Thymus (tissue), 11 donors: ENCODE measurements around the gene KCNJ12. TPM values are rescaled to one million over a fixed set of nuclear protein-coding genes. Genes with fewer than 3 reads are reported as not detected.
"Not testable (repeated sequence)": the region's sequence is repeated elsewhere in the genome, so short reads cannot be mapped to it uniquely, and the experiment has no call there.

Source experiments
- DNase-seq, 9 donors: peaks; one replicate each; pipeline ENCODE4 v3.0.0-alpha.2; 2013; ENCODE audit warnings: low spot score in 9 of 9, low read depth in 6 of 9, missing footprints in 1 of 9
- H3K27ac ChIP-seq, 2 donors: one replicate each; pipeline ENCODE4 v1.5.1; 2013; ENCODE audit warnings: control low read depth in 1 of 2, low read depth in 1 of 2, low read length in 1 of 2, mild to moderate bottlenecking in 1 of 2, moderate library complexity in 1 of 2
- H3K27me3 ChIP-seq, 2 donors: one replicate each; pipeline ENCODE4 v1.5.1; 2013; ENCODE audit warnings: low read length in 1 of 2; ENCODE audit not compliant: control insufficient read depth in 2 of 2, insufficient read depth in 1 of 2
- H3K36me3 ChIP-seq, 2 donors: one replicate each; pipeline ENCODE4 v1.5.1; 2013; ENCODE audit warnings: low read length in 1 of 2, mild to moderate bottlenecking in 1 of 2, moderate library complexity in 1 of 2; ENCODE audit not compliant: control insufficient read depth in 2 of 2, insufficient read depth in 2 of 2
- H3K4me1 ChIP-seq, 2 donors: one replicate each; pipeline ENCODE4 v1.5.1; 2013; ENCODE audit warnings: low read length in 2 of 2; ENCODE audit not compliant: control insufficient read depth in 2 of 2, insufficient read depth in 2 of 2
- H3K4me3 ChIP-seq, 2 donors: one replicate each; pipeline ENCODE4 v1.5.1; 2013; ENCODE audit warnings: low read length in 2 of 2, control low read depth in 1 of 2, mild to moderate bottlenecking in 1 of 2
- H3K9me3 ChIP-seq, 2 donors: one replicate each; pipeline ENCODE4 v1.5.1; 2013; ENCODE audit warnings: low read length in 1 of 2, mild to moderate bottlenecking in 1 of 2; ENCODE audit not compliant: control insufficient read depth in 2 of 2, insufficient read depth in 1 of 2
- WGBS: extraction: QIAGEN DNeasy Blood & Tissue Kit; methylation state at CpG from one replicate; pipeline ENCODE4 v1.1.7; 2013; 5-methylcytosine and 5-hydroxymethylcytosine counted together
- polyA plus RNA-seq: library from polyadenylated mRNA; stranded (reverse); fragments of 200-250 nt; gene quantifications from one replicate; pipeline ENCODE4 v1.2.3, GENCODE V29; 2013
- total RNA-seq: library from RNA; stranded (reverse); fragments of 120-200 nt; gene quantifications from one replicate; pipeline ENCODE4 v1.2.4, GENCODE V29; 2013
- donor health status: healthy.

KCNJ12 gene
- total and polyA plus RNA-seq, 2 donors, result 0.37 to 0.85 TPM

GRCh38 chr17:21439015-21439336 lies 62.8 kb downstream of the KCNJ12 start:
- H3K4me1 ChIP-seq, H3K27me3 ChIP-seq, H3K9me3 ChIP-seq, H3K4me3 ChIP-seq, H3K27ac ChIP-seq, H3K36me3 ChIP-seq, DNase-seq: not testable (repeated sequence)
- WGBS, result 93% methylated on average over 3 of the region's 5 CpGs

GRCh38 chr17:21445091-21445650 lies 69.0 kb downstream of the KCNJ12 start:
- Histone ChIP-seq H3K9me3 (no peaks in the 10 kb centered on the region), H3K27ac (no peak overlapping the region), H3K4me1 (no peaks in the 10 kb centered on the region), H3K36me3 (no peaks in the 10 kb centered on the region), H3K27me3 (no peaks in the 10 kb centered on the region), H3K4me3 (no peak overlapping the region)
- DNase-seq, result no peak
- WGBS, result 90% methylated on average over 9 of the region's 9 CpGs

GRCh38 chr17:21447552-21447951 lies 71.4 kb downstream of the KCNJ12 start:
- H3K27me3 ChIP-seq, H3K4me1 ChIP-seq, DNase-seq, H3K27ac ChIP-seq, H3K4me3 ChIP-seq, H3K36me3 ChIP-seq, H3K9me3 ChIP-seq: not testable (repeated sequence)
- WGBS, result 91% methylated on average over 4 of the region's 4 CpGs

- WGBS, result 93% methylated on average over 3 of the region's 3 CpGs
- H3K4me1 ChIP-seq, H3K9me3 ChIP-seq, H3K4me3 ChIP-seq, DNase-seq, H3K27ac ChIP-seq, H3K36me3 ChIP-seq: not testable (repeated sequence)
- peaks cover 4 to 18% of the 10 kb centered on the region in 2 donors for H3K27me3 ChIP-seq
Measured at GRCh38 chr17:21449891-21450290, 73.7 kb downstream of the KCNJ12 start.

GRCh38 chr17:21451975-21452374 lies 75.8 kb downstream of the KCNJ12 start:
- Histone ChIP-seq H3K4me3 (no peak overlapping the region), H3K27me3 (peaks cover 4 to 18% of the 10 kb centered on the region in 2 donors), H3K36me3 (no peaks in the 10 kb centered on the region), H3K27ac (no peak overlapping the region), H3K4me1 (peaks cover 0 to 6% of the 10 kb centered on the region in 2 donors), H3K9me3 (no peaks in the 10 kb centered on the region)
- 73% methylated on average over 9 of the region's 9 CpGs for WGBS
- DNase-seq, result no peak

GRCh38 chr17:21452377-21453143 lies 76.4 kb downstream of the KCNJ12 start:
- 19% methylated on average over 49 of the region's 49 CpGs for WGBS
- Histone ChIP-seq H3K27ac (no peak overlapping the region), H3K9me3 (no peaks in the 10 kb centered on the region), H3K4me3 (peak overlapping the region in 1 of 2 donors; percentile 1), H3K4me1 (peaks cover 0 to 6% of the 10 kb centered on the region in 2 donors), H3K27me3 (peaks cover 4 to 21% of the 10 kb centered on the region in 2 donors), H3K36me3 (no peaks in the 10 kb centered on the region)
- DNase-seq, result peak; percentile 40 to 76 (median 46)

- Histone ChIP-seq H3K9me3 (no peaks in the 10 kb centered on the region), H3K36me3 (no peaks in the 10 kb centered on the region), H3K4me3 (no peak overlapping the region), H3K27me3 (peaks cover 4 to 28% of the 10 kb centered on the region in 2 donors), H3K27ac (no peak overlapping the region), H3K4me1 (peaks cover 0 to 6% of the 10 kb centered on the region in 2 donors)
- no peak for DNase-seq
- WGBS, result 82% methylated on average over 17 of the region's 17 CpGs
Measured at GRCh38 chr17:21453144-21453898, 77.2 kb downstream of the KCNJ12 start.

GRCh38 chr17:21454006-21454405 lies 77.8 kb downstream of the KCNJ12 start:
- H3K9me3 ChIP-seq, result not testable (repeated sequence)

GRCh38 chr17:21454441-21454840 lies 78.3 kb downstream of the KCNJ12 start:
- no peaks in the 10 kb centered on the region for H3K9me3 ChIP-seq
- H3K4me1 ChIP-seq, result peaks cover 0 to 6% of the 10 kb centered on the region in 2 donors
- H3K27me3 ChIP-seq, result peaks cover 4 to 33% of the 10 kb centered on the region in 2 donors
- no peaks in the 10 kb centered on the region for H3K36me3 ChIP-seq
- WGBS, result 93% methylated on average over 4 of the region's 4 CpGs
- no peak overlapping the region for H3K27ac ChIP-seq
- no peak overlapping the region for H3K4me3 ChIP-seq
- DNase-seq, result no peak

More at GRCh38 chr17:21454006-21454405, 77.8 kb downstream of the KCNJ12 start:
- H3K4me1 ChIP-seq, H3K36me3 ChIP-seq, DNase-seq, H3K27ac ChIP-seq, H3K4me3 ChIP-seq: not testable (repeated sequence)
- 92% methylated on average over 5 of the region's 5 CpGs for WGBS
- H3K27me3 ChIP-seq, result peaks cover 4 to 32% of the 10 kb centered on the region in 2 donors
